ENCODE measurements around the gene RBM39. TPM values are rescaled to one million over a fixed set of nuclear protein-coding genes. Genes with fewer than 3 reads are reported as not detected.

RBM39 gene
- total and polyA plus RNA-seq, 2 of the 8 experiments (the other 6 are each of a cell fraction or from before 2014, with no cell fraction given): 78.0 to 219 TPM

DNA sequence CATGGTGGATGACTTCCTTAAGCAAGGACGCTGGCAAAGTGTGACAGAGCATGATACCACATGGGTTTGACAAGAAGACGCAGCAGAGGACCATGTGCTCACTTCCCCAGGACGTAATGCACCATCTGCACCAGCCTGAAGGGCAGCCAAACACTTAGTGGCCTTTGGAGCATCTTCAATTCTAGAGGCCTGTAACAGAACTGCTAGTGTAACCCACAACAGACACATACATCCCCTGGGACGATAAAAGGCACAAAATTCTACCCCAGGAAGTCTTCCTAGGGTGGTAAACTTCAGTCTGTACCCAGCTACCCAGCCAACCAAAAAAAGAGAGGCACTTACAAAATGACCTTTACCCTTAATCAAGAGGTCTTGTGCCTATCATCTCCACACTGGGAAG lies 68.2 kb downstream of the RBM39 start:
- no peak overlapping the region for H3K14ac ChIP-seq (ENCODE audit: insufficient read length)
- ChIA-PET CTCF (ENCODE audit: partially characterized antibody) (interaction anchor here (0.9 kb wide), 1 partner anchor 14 kb away, joined by 3 read pairs; no protein-coding TSS in a partner anchor), POLR2A (ENCODE audit: partially characterized antibody) (interaction anchor here (1.1 to 1.7 kb wide), 3 partner anchors 9 to 39 kb away, joined by 3 to 6 read pairs (median 3); no protein-coding TSS in a partner anchor)
- no peak overlapping the region for H2AK5ac ChIP-seq (ENCODE audit: low read depth, low read length)
- no peak overlapping the region for H2BK5ac ChIP-seq (ENCODE audit: low read depth, low read length)
- H4K8ac ChIP-seq (ENCODE audit: extremely low read depth, insufficient read depth, low read length): no peak overlapping the region
- H3K4me2 ChIP-seq (ENCODE audit: insufficient read depth in 1 of 2, low read depth in 2 of 2, low read length in 2 of 2): no peak overlapping the region
- no peak overlapping the region for H2BK120ac ChIP-seq (replicated peaks; ENCODE audit: low read depth, low read length)
- H4K20me1 ChIP-seq (replicated peaks in 1 of 2; ENCODE audit: control insufficient read depth in 1 of 2, insufficient read depth in 2 of 2, low read length in 2 of 2): no peaks in the 10 kb centered on the region
- 90% methylated on average over 4 of the region's 4 CpGs; no CpG with 5 or more reads in 1 of the 2 experiments for WGBS, 2 experiments (ENCODE audit: extremely low coverage in 1 of 2, insufficient coverage in 1 of 2, insufficient read length in 1 of 2, insufficient replicate concordance in 2 of 2, low coverage in 1 of 2, low lambda C conversion rate in 2 of 2, missing lambda C conversion rate in 1 of 2)
- FAIRE-seq: no peak
- no peak overlapping the region for H3K4me3 ChIP-seq (ENCODE audit: extremely low read depth in 1 of 4, insufficient read depth in 2 of 4, low read depth in 3 of 4, low read length in 4 of 4)
- DNase-seq (ENCODE audit: low read depth in 1 of 2, low spot score in 2 of 2): no peak
- no peaks in the 10 kb centered on the region for H3K23me2 ChIP-seq (ENCODE audit: low read depth, low read length)
- H2BK20ac ChIP-seq (ENCODE audit: low read length): no peak overlapping the region
- H2BK15ac ChIP-seq (ENCODE audit: low read length): no peak overlapping the region
- H4K5ac ChIP-seq (ENCODE audit: insufficient read length, low read depth, low read length): no peak overlapping the region
- no peak overlapping the region for H3K18ac ChIP-seq (ENCODE audit: extremely low read depth, low read length)
- no peak overlapping the region for H2AFZ ChIP-seq (ENCODE audit: low read length)
- H4K91ac ChIP-seq (replicated peaks; ENCODE audit: insufficient read length, low read length): no peak overlapping the region
- peaks cover 0 to 17% (median 10%) of the 10 kb centered on the region in 4 experiments; a peak in 6 of 8 replicates for H3K36me3 ChIP-seq (ENCODE audit: control insufficient read depth in 2 of 4, insufficient read depth in 4 of 4, low read length in 3 of 4)
- H3K56ac ChIP-seq (replicated peaks; ENCODE audit: insufficient read length, low read depth, low read length): no peak overlapping the region
- no peaks in the 10 kb centered on the region for H3K79me1 ChIP-seq (ENCODE audit: low read depth, low read length)
- H3K9me3 ChIP-seq (ENCODE audit: insufficient read depth in 2 of 2, low read depth in 1 of 2, low read length in 1 of 2): no peaks in the 10 kb centered on the region
- H3K9ac ChIP-seq (replicated peaks in 1 of 4; ENCODE audit: extremely low read depth in 1 of 4, low read depth in 3 of 4, low read length in 3 of 4): no peak overlapping the region
- no peak overlapping the region for H3K23ac ChIP-seq (ENCODE audit: insufficient read length)
- no peak for TF ChIP-seq NANOG (IDR thresholded peaks at IDR 0.05; ENCODE audit: insufficient read depth, low read depth, low read length, poor library complexity, severe bottlenecking)
- TF ChIP-seq, protein P1, sequence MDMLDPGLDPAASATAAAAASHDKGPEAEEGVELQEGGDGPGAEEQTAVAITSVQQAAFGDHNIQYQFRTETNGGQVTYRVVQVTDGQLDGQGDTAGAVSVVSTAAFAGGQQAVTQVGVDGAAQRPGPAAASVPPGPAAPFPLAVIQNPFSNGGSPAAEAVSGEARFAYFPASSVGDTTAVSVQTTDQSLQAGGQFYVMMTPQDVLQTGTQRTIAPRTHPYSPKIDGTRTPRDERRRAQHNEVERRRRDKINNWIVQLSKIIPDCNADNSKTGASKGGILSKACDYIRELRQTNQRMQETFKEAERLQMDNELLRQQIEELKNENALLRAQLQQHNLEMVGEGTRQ (IDR thresholded peaks at IDR 0.05; ENCODE audit: low read length): no peak
- TF ChIP-seq CTBP2 (IDR thresholded peaks at IDR 0.05; ENCODE audit: borderline replicate concordance, insufficient read depth, insufficient read length, low read length): no peak
- no peak for TF ChIP-seq FOSL1 (IDR thresholded peaks at IDR 0.05; ENCODE audit: insufficient read depth, low read depth, low read length)
- no peak for TF ChIP-seq TAF1 (IDR thresholded peaks at IDR 0.05; ENCODE audit: low read depth, low read length)
- no peak for TF ChIP-seq YY1 (IDR thresholded peaks at IDR 0.05; ENCODE audit: low read depth, low read length)
- TF ChIP-seq POU5F1 (IDR thresholded peaks at IDR 0.05; ENCODE audit: low read depth, low read length): no peak
- no peak for TF ChIP-seq ASH2L (IDR thresholded peaks at IDR 0.05; ENCODE audit: low read length)
- TF ChIP-seq RAD21 (IDR thresholded peaks at IDR 0.05 in 1 of 2, conservative IDR thresholded peaks at IDR 0.05 in 1 of 2; ENCODE audit: low read depth in 2 of 2, low read length in 2 of 2): no peak
- TF ChIP-seq HDAC2 (IDR thresholded peaks at IDR 0.05; ENCODE audit: borderline replicate concordance in 1 of 2, low read depth in 2 of 2, low read length in 2 of 2): no peak
- no peak for TF ChIP-seq HDAC6 (IDR thresholded peaks at IDR 0.05; ENCODE audit: low read depth, low read length)
- TF ChIP-seq TCF12 (IDR thresholded peaks at IDR 0.05; ENCODE audit: low read depth, low read length): no peak
- no peaks in the 10 kb centered on the region for H3K4me1 ChIP-seq (replicated peaks in 1 of 4; ENCODE audit: control insufficient read depth in 3 of 4, insufficient read depth in 4 of 4, low read length in 3 of 4)
- H2BK12ac ChIP-seq (ENCODE audit: low read depth, low read length): no peak overlapping the region
- H3K27ac ChIP-seq (ENCODE audit: low read depth, low read length): no peak overlapping the region
- no peaks in the 10 kb centered on the region for H3K27me3 ChIP-seq (replicated peaks in 1 of 4; ENCODE audit: control insufficient read depth in 3 of 4, extremely low read depth in 1 of 4, insufficient read depth in 3 of 4, low read length in 3 of 4)
- H3K79me2 ChIP-seq (ENCODE audit: control insufficient read depth in 1 of 2, insufficient read depth in 2 of 2, low read length in 2 of 2): no peaks in the 10 kb centered on the region
- no peak overlapping the region for H3K4ac ChIP-seq (replicated peaks; ENCODE audit: insufficient read length, low read depth, low read length)
